ENCODE results near the gene PRSS48. TPM values are rescaled to one million over a fixed set of nuclear protein-coding genes. Genes with fewer than 3 reads are reported as not detected.

PRSS48 gene
- total RNA-seq, 1 donor from 2014 or later = not detected

Other genes with a start within 250 kb of the PRSS48 start
- 414 TPM for gene RPS3A, start 177.5 kb upstream of the PRSS48 start, total RNA-seq
- 38.7 TPM for gene SH3D19, start 48.4 kb downstream of the PRSS48 start, total RNA-seq
- 4.0 TPM for gene FHIP1A, start 132.0 kb downstream of the PRSS48 start, total RNA-seq